Neural cell (in vitro differentiated cells): ENCODE data around the gene PCYT1A. TPM values are rescaled to one million over a fixed set of nuclear protein-coding genes. Genes with fewer than 3 reads are reported as not detected.

ENCODE experiments used
- H2AFZ ChIP-seq: fragments of 200-600, 300-800 bp; sonication (generic), shearing (Covaris generic); 2 replicates; pipeline ENCODE4 v1.6.0; 2014; ENCODE audit warnings: low read depth, mild to moderate bottlenecking, antibody characterized with exemption, low read length, moderate library complexity
- H3F3A ChIP-seq: fragments of 200-600 bp; shearing (Covaris generic); 2 replicates; pipeline ENCODE4 v1.6.1; 2016; ENCODE audit warnings: mild to moderate bottlenecking, moderate library complexity, mixed read lengths, antibody characterized with exemption, low read length; ENCODE audit not compliant: insufficient read depth, poor library complexity, severe bottlenecking
- H3K27ac ChIP-seq: fragments of 200-600, 300-800 bp; sonication (generic), shearing (Covaris generic); 2 replicates; pipeline ENCODE4 v1.5.1; 2014; ENCODE audit warnings: mild to moderate bottlenecking, low read length, moderate library complexity
- H3K27me3 ChIP-seq: fragments of 300-800, 200-600 bp; sonication (generic), shearing (Covaris generic); 2 replicates; pipeline ENCODE4 v1.6.0; 2014; ENCODE audit warnings: mild to moderate bottlenecking, low read depth, low read length, moderate library complexity; ENCODE audit not compliant: insufficient read depth
- H3K36me3 ChIP-seq: fragments of 300-800, 200-600 bp; sonication (generic), shearing (Covaris generic); 2 replicates; pipeline ENCODE4 v1.5.1; 2014; ENCODE audit warnings: mild to moderate bottlenecking, antibody characterized with exemption, low read length, moderate library complexity; ENCODE audit not compliant: insufficient read depth
- H3K4me2 ChIP-seq: fragments of 300-800, 200-600 bp; sonication (generic), shearing (Covaris generic); 2 replicates; pipeline ENCODE4 v1.6.0; 2014; ENCODE audit warnings: mild to moderate bottlenecking, low read length
- H3K4me3 ChIP-seq: fragments of 300-800, 200-600 bp; sonication (generic), shearing (Covaris generic); 2 replicates; pipeline ENCODE4 v1.5.1; 2014; ENCODE audit warnings: mild to moderate bottlenecking, low read length, moderate library complexity
- H3K79me2 ChIP-seq: fragments of 200-600 bp; shearing (Covaris generic); replicated peaks from 2 replicates; pipeline ENCODE4 v1.6.0; 2014; ENCODE audit warnings: mild to moderate bottlenecking, low read length, moderate library complexity; ENCODE audit not compliant: insufficient read depth
- H3K9ac ChIP-seq: fragments of 300-800, 200-600 bp; sonication (generic), shearing (Covaris generic); 2 replicates; pipeline ENCODE4 v1.6.1; 2016; ENCODE audit warnings: mild to moderate bottlenecking, low read length, mixed read lengths
- H3K9me2 ChIP-seq: fragments of 200-600 bp; shearing (Covaris generic); 2 replicates; pipeline ENCODE4 v1.6.1; 2016; ENCODE audit warnings: mild to moderate bottlenecking, low read length, mixed read lengths; ENCODE audit not compliant: insufficient read depth
- H3K9me3 ChIP-seq: fragments of 200-600, 300-800 bp; sonication (generic), shearing (Covaris generic); 2 replicates; pipeline ENCODE4 v1.6.1; 2016; ENCODE audit warnings: mild to moderate bottlenecking, mixed run types, low read length, moderate library complexity, mixed read lengths
- H4K20me1 ChIP-seq: fragments of 200-600 bp; shearing (Covaris generic); 2 replicates; pipeline ENCODE4 v1.6.1; 2016; ENCODE audit warnings: mild to moderate bottlenecking, mixed run types; ENCODE audit not compliant: insufficient read depth
- EP300 ChIP-seq: fragments of 450-650 bp; conservative IDR thresholded peaks from 2 replicates; pipeline ENCODE4 v1.6.1; 2014; ENCODE audit warnings: antibody characterized with exemption, mild to moderate bottlenecking, moderate library complexity; ENCODE audit not compliant: poor library complexity, severe bottlenecking
- EZH2 ChIP-seq: fragments of 200-600, 300-800 bp; shearing (Covaris generic), sonication (generic); IDR thresholded peaks from 2 replicates; pipeline ENCODE4 v1.6.1; 2014; ENCODE audit warnings: antibody characterized with exemption, low read length, borderline replicate concordance, mild to moderate bottlenecking; ENCODE audit not compliant: insufficient read depth, poor library complexity, severe bottlenecking
- MXI1 ChIP-seq: fragments of 450-650 bp; conservative IDR thresholded peaks from 2 replicates; pipeline ENCODE4 v1.6.1; 2014; ENCODE audit warnings: antibody characterized with exemption, mild to moderate bottlenecking; ENCODE audit not compliant: poor library complexity, severe bottlenecking
- POLR2AphosphoS5 ChIP-seq: IDR thresholded peaks from 2 replicates; pipeline ENCODE4 v1.6.1; 2012
- RAD21 ChIP-seq: fragments of 450-650 bp; conservative IDR thresholded peaks from 2 replicates; pipeline ENCODE4 v1.6.1; 2014; ENCODE audit warnings: antibody characterized with exemption, mild to moderate bottlenecking, moderate library complexity
- SMC3 ChIP-seq: fragments of 450-650 bp; conservative IDR thresholded peaks from 2 replicates; pipeline ENCODE4 v1.6.1; 2014; ENCODE audit warnings: antibody characterized with exemption, mild to moderate bottlenecking, moderate library complexity; ENCODE audit not compliant: poor library complexity
- TAF1 ChIP-seq: IDR thresholded peaks from 2 replicates; pipeline ENCODE4 v1.6.1; 2012; ENCODE audit warnings: low read depth
- polyA plus RNA-seq: library from polyadenylated mRNA; depleted of rRNA; stranded (reverse); fragments of >200 nt; gene quantifications from 2 replicates; pipeline ENCODE4 v1.2.3, GENCODE V29; 2014
- TF ChIP-seq, protein P1 (sequence below): IDR thresholded peaks from 2 replicates; pipeline ENCODE4 v1.6.1; 2012; ENCODE audit warnings: borderline replicate concordance
- TF ChIP-seq, protein P2 (sequence below): fragments of 450-650 bp; IDR thresholded peaks from 2 replicates; pipeline ENCODE4 v1.5.1; 2014; ENCODE audit warnings: antibody characterized with exemption, mild to moderate bottlenecking, moderate library complexity; ENCODE audit not compliant: poor library complexity, severe bottlenecking

Gene PCYT1A
- polyA plus RNA-seq, 1 donor from 2014 or later, result 21.7 TPM

DNA sequence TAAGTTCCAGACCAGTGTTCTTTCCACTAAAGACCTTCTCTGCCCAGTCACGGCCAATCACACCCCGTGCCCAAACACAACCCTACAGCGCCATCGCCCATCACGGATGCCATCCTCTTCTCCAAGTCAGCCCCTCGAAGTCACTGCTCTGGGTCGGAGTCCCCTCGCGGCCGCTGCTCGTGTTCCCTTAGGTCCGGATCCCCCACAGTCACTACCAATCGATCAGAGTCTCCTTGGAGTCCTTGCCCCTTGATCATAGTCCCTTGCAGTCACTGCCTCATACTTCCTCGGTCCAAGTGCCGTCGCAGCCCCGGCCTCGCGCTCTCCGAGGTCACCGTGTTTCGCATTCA, 461 bp downstream of the PCYT1A start:
- Histone ChIP-seq H2AFZ (peak overlapping the region; percentile 34), H3K9me3 (no peaks in the 10 kb centered on the region), H3K36me3 (no peaks in the 10 kb centered on the region), H3K9ac (peak overlapping the region; percentile 85), H3K79me2 (peaks cover 24% of the 10 kb centered on the region), H3K9me2 (no peaks in the 10 kb centered on the region), H3K4me2 (peak overlapping the region; percentile 42), H4K20me1 (no peaks in the 10 kb centered on the region), H3K27ac (peak overlapping the region; percentile 80), H3K27me3 (no peaks in the 10 kb centered on the region), H3K4me3 (peak overlapping the region; percentile 82), H3F3A (no peaks in the 10 kb centered on the region)
- TF ChIP-seq, protein P1, sequence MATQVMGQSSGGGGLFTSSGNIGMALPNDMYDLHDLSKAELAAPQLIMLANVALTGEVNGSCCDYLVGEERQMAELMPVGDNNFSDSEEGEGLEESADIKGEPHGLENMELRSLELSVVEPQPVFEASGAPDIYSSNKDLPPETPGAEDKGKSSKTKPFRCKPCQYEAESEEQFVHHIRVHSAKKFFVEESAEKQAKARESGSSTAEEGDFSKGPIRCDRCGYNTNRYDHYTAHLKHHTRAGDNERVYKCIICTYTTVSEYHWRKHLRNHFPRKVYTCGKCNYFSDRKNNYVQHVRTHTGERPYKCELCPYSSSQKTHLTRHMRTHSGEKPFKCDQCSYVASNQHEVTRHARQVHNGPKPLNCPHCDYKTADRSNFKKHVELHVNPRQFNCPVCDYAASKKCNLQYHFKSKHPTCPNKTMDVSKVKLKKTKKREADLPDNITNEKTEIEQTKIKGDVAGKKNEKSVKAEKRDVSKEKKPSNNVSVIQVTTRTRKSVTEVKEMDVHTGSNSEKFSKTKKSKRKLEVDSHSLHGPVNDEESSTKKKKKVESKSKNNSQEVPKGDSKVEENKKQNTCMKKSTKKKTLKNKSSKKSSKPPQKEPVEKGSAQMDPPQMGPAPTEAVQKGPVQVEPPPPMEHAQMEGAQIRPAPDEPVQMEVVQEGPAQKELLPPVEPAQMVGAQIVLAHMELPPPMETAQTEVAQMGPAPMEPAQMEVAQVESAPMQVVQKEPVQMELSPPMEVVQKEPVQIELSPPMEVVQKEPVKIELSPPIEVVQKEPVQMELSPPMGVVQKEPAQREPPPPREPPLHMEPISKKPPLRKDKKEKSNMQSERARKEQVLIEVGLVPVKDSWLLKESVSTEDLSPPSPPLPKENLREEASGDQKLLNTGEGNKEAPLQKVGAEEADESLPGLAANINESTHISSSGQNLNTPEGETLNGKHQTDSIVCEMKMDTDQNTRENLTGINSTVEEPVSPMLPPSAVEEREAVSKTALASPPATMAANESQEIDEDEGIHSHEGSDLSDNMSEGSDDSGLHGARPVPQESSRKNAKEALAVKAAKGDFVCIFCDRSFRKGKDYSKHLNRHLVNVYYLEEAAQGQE, result no peak

DNA sequence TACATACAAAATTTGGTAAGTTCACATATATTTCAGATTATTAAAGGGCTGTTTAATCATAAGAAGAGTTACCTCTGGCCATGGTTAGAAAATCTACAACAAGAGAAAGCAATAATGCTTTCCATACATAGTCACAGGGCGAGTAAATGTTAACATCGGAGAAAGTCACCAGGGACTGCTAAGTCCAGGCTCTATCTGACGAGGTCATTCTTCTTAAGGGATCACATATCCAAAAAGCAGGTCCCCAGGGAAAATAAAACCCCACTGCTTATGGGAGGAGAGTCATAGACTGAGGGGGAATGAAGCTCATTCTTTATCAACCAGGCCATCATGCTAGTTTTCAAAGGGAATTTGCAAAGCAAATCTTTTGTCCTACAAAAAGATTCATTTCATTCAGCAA, 3.1 kb downstream of the PCYT1A start:
- Histone ChIP-seq H3K27me3 (no peaks in the 10 kb centered on the region), H3K27ac (no peak overlapping the region), H3K79me2 (peaks cover 24% of the 10 kb centered on the region), H3K4me2 (no peak overlapping the region), H4K20me1 (no peaks in the 10 kb centered on the region), H3K9me2 (no peaks in the 10 kb centered on the region), H3K9me3 (no peaks in the 10 kb centered on the region), H3K9ac (no peak overlapping the region), H3F3A (no peaks in the 10 kb centered on the region), H3K36me3 (no peaks in the 10 kb centered on the region), H2AFZ (no peak overlapping the region), H3K4me3 (peak overlapping the region; percentile 24)
- TF ChIP-seq RAD21 (no peak), SMC3 (no peak), POLR2AphosphoS5 (no peak), MXI1 (no peak), EZH2 (no peak), TAF1 (no peak), EP300 (no peak)
- TF ChIP-seq, protein P1, result no peak
- TF ChIP-seq, protein P2, sequence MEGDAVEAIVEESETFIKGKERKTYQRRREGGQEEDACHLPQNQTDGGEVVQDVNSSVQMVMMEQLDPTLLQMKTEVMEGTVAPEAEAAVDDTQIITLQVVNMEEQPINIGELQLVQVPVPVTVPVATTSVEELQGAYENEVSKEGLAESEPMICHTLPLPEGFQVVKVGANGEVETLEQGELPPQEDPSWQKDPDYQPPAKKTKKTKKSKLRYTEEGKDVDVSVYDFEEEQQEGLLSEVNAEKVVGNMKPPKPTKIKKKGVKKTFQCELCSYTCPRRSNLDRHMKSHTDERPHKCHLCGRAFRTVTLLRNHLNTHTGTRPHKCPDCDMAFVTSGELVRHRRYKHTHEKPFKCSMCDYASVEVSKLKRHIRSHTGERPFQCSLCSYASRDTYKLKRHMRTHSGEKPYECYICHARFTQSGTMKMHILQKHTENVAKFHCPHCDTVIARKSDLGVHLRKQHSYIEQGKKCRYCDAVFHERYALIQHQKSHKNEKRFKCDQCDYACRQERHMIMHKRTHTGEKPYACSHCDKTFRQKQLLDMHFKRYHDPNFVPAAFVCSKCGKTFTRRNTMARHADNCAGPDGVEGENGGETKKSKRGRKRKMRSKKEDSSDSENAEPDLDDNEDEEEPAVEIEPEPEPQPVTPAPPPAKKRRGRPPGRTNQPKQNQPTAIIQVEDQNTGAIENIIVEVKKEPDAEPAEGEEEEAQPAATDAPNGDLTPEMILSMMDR, result no peak
